H1 (cell line): Measurements from ENCODE around the gene IPO7. TPM values are rescaled to one million over a fixed set of nuclear protein-coding genes. Genes with fewer than 3 reads are reported as not detected.

ENCODE experiments used
- ASH2L ChIP-seq: fragments of 200-600, 300-600 bp; sonication (generic); IDR thresholded peaks from one replicate; pipeline ENCODE4 v1.7.1; 2017; ENCODE audit warnings: low read length
- BRCA1 ChIP-seq: IDR thresholded peaks from 2 replicates; pipeline ENCODE4 v1.6.1; 2012; ENCODE audit warnings: low read depth, low read length, improper control_type of control experiment
- JUND ChIP-seq: IDR thresholded peaks from 2 replicates; pipeline ENCODE4 v1.6.1; 2011; ENCODE audit warnings: mild to moderate bottlenecking, improper control_type of control experiment, low read length
- NANOG ChIP-seq: IDR thresholded peaks from 2 replicates; pipeline ENCODE4 v1.6.1; 2011; ENCODE audit warnings: low read length, low read depth, mild to moderate bottlenecking, inconsistent platforms; ENCODE audit not compliant: insufficient read depth, poor library complexity, severe bottlenecking
- POLR2AphosphoS5 ChIP-seq: IDR thresholded peaks from 2 replicates; pipeline ENCODE4 v1.6.1; 2011; ENCODE audit warnings: low read depth, low read length
- RAD21 ChIP-seq, 2 experiments: IDR thresholded peaks in 1 of 2; conservative IDR thresholded peaks in 1 of 2; 2 replicates each; pipeline ENCODE4 v1.6.1; 2011; ENCODE audit warnings: low read depth in 2 of 2, low read length in 2 of 2, improper control_type of control experiment in 1 of 2, inconsistent platforms in 1 of 2, mild to moderate bottlenecking in 1 of 2, moderate library complexity in 1 of 2
- SIRT6 ChIP-seq: IDR thresholded peaks from one replicate; pipeline ENCODE4 v1.7.1; 2012; ENCODE audit warnings: low read length, inconsistent platforms
- SP1 ChIP-seq: IDR thresholded peaks from 2 replicates; pipeline ENCODE4 v1.6.1; 2011; ENCODE audit warnings: low read depth, low read length
- polyA plus RNA-seq, 7 experiments: library from polyadenylated mRNA; depleted of rRNA in 3 of 7; stranded (reverse) in 5 of 7; unstranded in 2 of 7; fragments of >200 nt in 5 of 7; fragments of 200-250 nt in 2 of 7; gene quantifications; 1 replicate in 5 of 7; 2 replicates in 1 of 7; 4 replicates in 1 of 7; pipeline versions ENCODE4 v1.2.1 to v1.2.3, GENCODE V29; 2011 to 2013; ENCODE audit warnings: missing spikeins in 2 of 7, mixed read lengths in 2 of 7
- total RNA-seq: library from RNA; stranded (reverse); fragmentation: NEBNext Ultra II Directional; extraction: Animal tissue kit (Norgen Biotek cat#: 25700); gene quantifications from 2 replicates; pipeline ENCODE4 v1.2.1, GENCODE V29; 2021

The IPO7 gene
- total and polyA plus RNA-seq, 2 of the 8 experiments (the other 6 are each of a cell fraction or from before 2014, with no cell fraction given) = 45.9 to 259 TPM

- TF ChIP-seq NANOG (no peak), JUND (no peak), ASH2L (no peak), SP1 (no peak), POLR2AphosphoS5 (no peak), RAD21 (IDR thresholded peaks at IDR 0.05 in 1 of 2, conservative IDR thresholded peaks at IDR 0.05 in 1 of 2; ENCODE audit: low read depth in 2 of 2, low read length in 2 of 2) (no peak), SIRT6 (no peak), BRCA1 (no peak)
Observed at GRCh38 chr11:9446230-9446629, 61.8 kb downstream of the IPO7 start (continued).
